PC-3 (cell line): ENCODE measurements around the gene LRCH1. TPM values are rescaled to one million over a fixed set of nuclear protein-coding genes. Genes with fewer than 3 reads are reported as not detected.

Experiments
- ATAC-seq: fragments of 200-7000 bp; cut with Tn5 transposase; 2 replicates; pipeline ENCODE4 v1.9.1; 2020; ENCODE audit warnings: mild to moderate bottlenecking, moderate library complexity
- BruUV-seq: library from RNA; stranded (reverse); fragments of 400-500 nt; replicated peaks from 2 replicates; lab custom pipeline; 2021; lab: Mats Ljungman, UMichigan
- CTCF ChIA-PET: fragments of 300-600 bp; sonication (Branson Sonifier 250); formaldehyde crosslinking; loops from one replicate; lab custom pipeline; 2022; ENCODE audit warnings: antibody characterized with exemption; lab: Charles Lee
- POLR2A ChIA-PET: fragments of 300-600 bp; sonication (Branson Sonifier 250); formaldehyde crosslinking; loops from one replicate; lab custom pipeline; 2022; ENCODE audit warnings: antibody characterized with exemption; ENCODE audit not compliant: unreplicated experiment; lab: Charles Lee
- DNase-seq: peaks from one replicate; pipeline ENCODE4 v3.0.0-alpha.2; 2015
- H2AFZ ChIP-seq: fragments of 300-600 bp; sonication (generic); 2 replicates; pipeline ENCODE4 v1.6.0; 2016; ENCODE audit warnings: antibody characterized with exemption, low read length
- H3F3A ChIP-seq: fragments of 300-600 bp; sonication (generic); one replicate; pipeline ENCODE4 v1.6.0; 2017; ENCODE audit warnings: antibody characterized with exemption, low read length, control low read depth, mild to moderate bottlenecking; ENCODE audit not compliant: unreplicated experiment
- H3K27ac ChIP-seq: fragments of 300-600 bp; sonication (generic); 2 replicates; pipeline ENCODE4 v1.5.1; 2016; ENCODE audit warnings: mild to moderate bottlenecking, low read length
- H3K27me3 ChIP-seq: fragments of 300-600 bp; sonication (generic); 2 replicates; pipeline ENCODE4 v1.6.1; 2016; ENCODE audit warnings: low read length, mixed read lengths
- H3K36me3 ChIP-seq: fragments of 300-600 bp; sonication (generic); 2 replicates; pipeline ENCODE4 v1.6.1; 2016; ENCODE audit warnings: low read depth, mixed run types, low read length, mixed read lengths
- H3K4me1 ChIP-seq: fragments of 300-600 bp; sonication (generic); 2 replicates; pipeline ENCODE4 v1.5.1; 2016; ENCODE audit warnings: low read length; ENCODE audit not compliant: insufficient read depth
- H3K4me2 ChIP-seq: fragments of 300-600 bp; sonication (generic); 2 replicates; pipeline ENCODE4 v1.6.0; 2016; ENCODE audit warnings: low read length
- H3K4me3 ChIP-seq: fragments of 300-600 bp; sonication (generic); 2 replicates; pipeline ENCODE4 v1.5.1; 2016; ENCODE audit warnings: mild to moderate bottlenecking, low read length, mixed read lengths
- H3K79me2 ChIP-seq: fragments of 300-600 bp; sonication (generic); 2 replicates; pipeline ENCODE4 v1.6.1; 2017; ENCODE audit warnings: low read length, mixed read lengths
- H3K9ac ChIP-seq: fragments of 300-600 bp; sonication (generic); 2 replicates; pipeline ENCODE4 v1.6.0; 2016; ENCODE audit warnings: mild to moderate bottlenecking, low read length
- H3K9me2 ChIP-seq: fragments of 300-600 bp; sonication (generic); replicated peaks from 2 replicates; pipeline ENCODE4 v1.6.1; 2016; ENCODE audit warnings: mixed run types, low read length, mixed read lengths
- H3K9me3 ChIP-seq: fragments of 300-600 bp; sonication (generic); 2 replicates; pipeline ENCODE4 v1.6.1; 2016; ENCODE audit warnings: low read length, mixed read lengths
- H4K20me1 ChIP-seq: fragments of 300-600 bp; sonication (generic); 2 replicates; pipeline ENCODE4 v1.6.1; 2016; ENCODE audit warnings: low read length, mixed read lengths
- EZH2 ChIP-seq: fragments of 300-600 bp; sonication (generic); IDR thresholded peaks from one replicate; pipeline ENCODE4 v1.6.1; 2017; ENCODE audit warnings: antibody characterized with exemption, mild to moderate bottlenecking, low read length; ENCODE audit not compliant: unreplicated experiment
- EZH2phosphoT487 ChIP-seq: fragments of 300-600 bp; sonication (generic); IDR thresholded peaks from 2 replicates; pipeline ENCODE4 v1.6.1; 2018; ENCODE audit warnings: mild to moderate bottlenecking, antibody characterized with exemption, low read length, borderline replicate concordance
- intact Hi-C: fragments of 100-400 bp; cut with micrococcal nuclease; formaldehyde crosslinking; loops from 2 replicates; pipeline ENCODE4 v1.9.0; 2023
- total RNA-seq: library from RNA; depleted of rRNA; stranded (reverse); fragments of >200 nt; gene quantifications from 2 replicates; pipeline ENCODE4 v1.2.3, GENCODE V29; 2014
- TF ChIP-seq, protein P1 (sequence below): fragments of 300-600 bp; sonication (generic); conservative IDR thresholded peaks from 2 replicates; pipeline ENCODE4 v1.5.1; 2017; ENCODE audit warnings: antibody characterized with exemption, low read depth, mild to moderate bottlenecking, low read length

LRCH1 gene
- total RNA-seq, 1 experiment from 2014 or later, result 4.3 TPM

DNA sequence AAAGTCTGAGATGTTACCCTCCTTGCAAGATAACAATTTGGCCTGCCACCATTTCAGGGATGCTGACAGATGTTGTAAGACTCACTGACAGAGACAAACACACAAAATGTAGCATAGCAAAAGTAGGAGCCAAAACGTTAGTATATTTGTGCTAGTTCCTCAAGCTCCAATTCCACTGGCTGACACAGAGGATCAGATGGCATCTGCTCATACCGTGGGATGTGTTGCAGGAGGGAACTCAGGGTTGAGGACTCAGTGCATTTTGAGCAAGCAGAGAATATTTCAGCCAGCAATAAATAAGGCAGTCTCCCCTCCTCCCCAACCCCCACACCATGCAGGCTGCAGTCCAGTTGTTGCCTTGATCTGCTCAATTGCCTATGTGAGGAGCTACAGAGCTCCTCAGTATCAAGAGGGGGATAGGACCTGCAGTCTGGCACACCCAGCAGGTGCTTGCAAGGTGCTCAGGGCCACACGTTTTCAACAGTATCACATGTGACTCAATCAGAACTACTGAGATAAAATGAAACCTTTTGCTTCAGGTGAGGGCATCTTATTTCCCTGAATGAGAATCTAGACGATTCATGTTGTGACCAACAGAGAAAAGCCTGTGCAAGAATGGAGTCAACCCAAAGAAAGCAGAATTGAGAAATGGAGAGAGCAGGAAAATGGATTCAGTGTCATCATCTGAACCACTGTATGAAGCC is 23.6 kb upstream of the LRCH1 start:
- ATAC-seq, result no peak
- TF ChIP-seq EZH2, result no peak
- no peaks in the 10 kb centered on the region for H3K9me2 ChIP-seq
- no peaks in the 10 kb centered on the region for H3K9me3 ChIP-seq
- H3K36me3 ChIP-seq, result no peaks in the 10 kb centered on the region
- no peaks in the 10 kb centered on the region for H4K20me1 ChIP-seq
- intact Hi-C loops, result no loop called here
- no peaks in the 10 kb centered on the region for H3F3A ChIP-seq
- no peak overlapping the region for H3K4me3 ChIP-seq
- no peak overlapping the region for H3K9ac ChIP-seq
- CTCF ChIA-PET, result no interaction called here
- DNase-seq, result no peak
- H3K4me2 ChIP-seq, result peak overlapping the region; percentile 40; the same call in 1 of the 2 replicates
- POLR2A ChIA-PET, result interaction anchor here (0.6 kb wide), 1 partner anchor 24 kb away, joined by 6 read pairs; the partner anchor contains the start of gene LRCH1
- H3K27ac ChIP-seq, result no peak overlapping the region
- no peak overlapping the region for H2AFZ ChIP-seq
- H3K4me1 ChIP-seq, result peaks cover 32% of the 10 kb centered on the region
- BruUV-seq, result no TSS peak
- H3K79me2 ChIP-seq, result no peaks in the 10 kb centered on the region
- no peaks in the 10 kb centered on the region for H3K27me3 ChIP-seq

- H3K4me1 ChIP-seq, result peaks cover 32% of the 10 kb centered on the region
- H3K79me2 ChIP-seq, result no peaks in the 10 kb centered on the region
- H2AFZ ChIP-seq, result no peak overlapping the region
- intact Hi-C loops, result loop anchor here (2.0 kb wide), 1 partner anchor 38 kb away; no protein-coding TSS in a partner anchor
- CTCF ChIA-PET, result interaction anchor here (0.6 kb wide), 1 partner anchor 189 kb away, joined by 5 read pairs; no protein-coding TSS in a partner anchor
- BruUV-seq, result no TSS peak
- no peaks in the 10 kb centered on the region for H3K36me3 ChIP-seq
- DNase-seq, result peak; percentile 80
- no peaks in the 10 kb centered on the region for H4K20me1 ChIP-seq
- no peak overlapping the region for H3K4me3 ChIP-seq
- H3K9ac ChIP-seq, result no peak overlapping the region
- peak; percentile 84 for ATAC-seq
- no peaks in the 10 kb centered on the region for H3K27me3 ChIP-seq
- peak overlapping the region; percentile 62 for H3K27ac ChIP-seq
- H3K9me2 ChIP-seq, result no peaks in the 10 kb centered on the region
- TF ChIP-seq, protein P1, sequence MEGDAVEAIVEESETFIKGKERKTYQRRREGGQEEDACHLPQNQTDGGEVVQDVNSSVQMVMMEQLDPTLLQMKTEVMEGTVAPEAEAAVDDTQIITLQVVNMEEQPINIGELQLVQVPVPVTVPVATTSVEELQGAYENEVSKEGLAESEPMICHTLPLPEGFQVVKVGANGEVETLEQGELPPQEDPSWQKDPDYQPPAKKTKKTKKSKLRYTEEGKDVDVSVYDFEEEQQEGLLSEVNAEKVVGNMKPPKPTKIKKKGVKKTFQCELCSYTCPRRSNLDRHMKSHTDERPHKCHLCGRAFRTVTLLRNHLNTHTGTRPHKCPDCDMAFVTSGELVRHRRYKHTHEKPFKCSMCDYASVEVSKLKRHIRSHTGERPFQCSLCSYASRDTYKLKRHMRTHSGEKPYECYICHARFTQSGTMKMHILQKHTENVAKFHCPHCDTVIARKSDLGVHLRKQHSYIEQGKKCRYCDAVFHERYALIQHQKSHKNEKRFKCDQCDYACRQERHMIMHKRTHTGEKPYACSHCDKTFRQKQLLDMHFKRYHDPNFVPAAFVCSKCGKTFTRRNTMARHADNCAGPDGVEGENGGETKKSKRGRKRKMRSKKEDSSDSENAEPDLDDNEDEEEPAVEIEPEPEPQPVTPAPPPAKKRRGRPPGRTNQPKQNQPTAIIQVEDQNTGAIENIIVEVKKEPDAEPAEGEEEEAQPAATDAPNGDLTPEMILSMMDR, result no peak
- TF ChIP-seq EZH2phosphoT487 (no peak), EZH2 (no peak)
- H3K4me2 ChIP-seq, result peak overlapping the region; percentile 40
- H3K9me3 ChIP-seq, result no peaks in the 10 kb centered on the region
- H3F3A ChIP-seq, result no peaks in the 10 kb centered on the region
- POLR2A ChIA-PET, result no interaction called here
Measured at GRCh38 chr13:46530084-46530935, 22.7 kb upstream of the LRCH1 start.

- TF ChIP-seq EZH2phosphoT487 (no peak), EZH2 (no peak)
- TF ChIP-seq, protein P1, result no peak
- ChIA-PET POLR2A (interaction anchor here (0.6 kb wide), 1 partner anchor 63 kb away, joined by 10 read pairs; no protein-coding TSS in a partner anchor), CTCF (no interaction called here)
- no peak overlapping the region for H3K9ac ChIP-seq
- no peak overlapping the region for H3K4me2 ChIP-seq
- no peaks in the 10 kb centered on the region for H3K9me2 ChIP-seq
- DNase-seq, result peak; percentile 16
- intact Hi-C loops, result loop anchor here (2.0 kb wide), 1 partner anchor 39 kb away; no protein-coding TSS in a partner anchor
- H3K9me3 ChIP-seq, result no peaks in the 10 kb centered on the region
- no peaks in the 10 kb centered on the region for H3K36me3 ChIP-seq
- no peaks in the 10 kb centered on the region for H3F3A ChIP-seq
- ATAC-seq, result no peak
- H3K27me3 ChIP-seq, result no peaks in the 10 kb centered on the region
- no peaks in the 10 kb centered on the region for H3K79me2 ChIP-seq
- H2AFZ ChIP-seq, result no peak overlapping the region
- H3K27ac ChIP-seq, result no peak overlapping the region
- BruUV-seq, result no TSS peak
- no peak overlapping the region for H3K4me3 ChIP-seq
- peaks cover 29% of the 10 kb centered on the region for H3K4me1 ChIP-seq
- H4K20me1 ChIP-seq, result no peaks in the 10 kb centered on the region
Measured at GRCh38 chr13:46531953-46532352, 21.0 kb upstream of the LRCH1 start.
